Stimulated activated CD4-positive, alpha-beta T cell treated with anti-CD3 and anti-CD28 coated beads, Interleukin-15, amount 100 ng/mL, for 48 hours (primary cell): ENCODE results near the gene SMG9.
"Not testable (repeated sequence)": the region's sequence is repeated elsewhere in the genome, so short reads cannot be mapped to it uniquely, and the experiment has no call there.

Source experiments
- DNase-seq, 2 donors: peaks; one replicate each; pipeline ENCODE4 v3.0.0-alpha.2; 2020; ENCODE audit warnings: low read depth in 2 of 2

The SMG9 gene

DNA sequence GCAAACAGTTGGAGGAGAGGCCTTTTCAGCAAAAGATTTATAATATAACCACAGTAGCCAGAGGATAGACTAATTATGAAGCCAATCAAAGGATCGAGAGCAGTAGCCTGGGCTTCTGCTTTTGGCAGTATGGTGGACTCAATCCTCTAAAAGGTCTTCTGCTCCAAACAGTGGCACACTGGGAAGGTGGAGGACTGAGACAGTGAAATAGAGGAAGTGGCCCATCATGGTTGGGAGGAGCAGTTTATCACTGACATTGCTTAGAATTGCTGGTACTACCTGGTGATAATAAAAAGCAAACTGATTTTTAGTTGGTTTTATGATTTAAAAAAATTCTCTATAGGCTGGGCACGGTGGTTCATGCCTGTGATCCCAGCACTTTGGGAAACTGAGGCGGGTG lies 63.9 kb downstream of the SMG9 start:
- DNase-seq: no peak

DNA sequence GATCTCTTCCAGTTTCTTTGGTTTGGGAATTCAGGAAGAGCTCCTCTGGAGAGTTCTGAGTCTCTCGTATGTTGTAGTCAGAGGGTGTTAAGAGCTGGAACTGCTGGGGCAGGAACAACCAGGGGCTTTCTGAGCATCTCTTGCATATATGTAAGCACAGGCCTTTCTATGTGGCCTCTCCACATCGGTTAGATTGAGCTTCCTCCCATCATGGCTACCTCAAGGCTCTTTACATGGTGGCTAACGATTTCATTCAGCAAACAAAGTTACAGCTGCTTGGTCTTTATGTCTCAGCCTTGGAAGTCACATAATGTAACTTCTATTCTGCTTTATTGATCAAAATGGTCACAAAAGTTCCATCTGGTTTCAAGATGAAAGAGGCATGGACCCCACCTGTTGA lies 64.3 kb downstream of the SMG9 start:
- no peak for DNase-seq

DNA sequence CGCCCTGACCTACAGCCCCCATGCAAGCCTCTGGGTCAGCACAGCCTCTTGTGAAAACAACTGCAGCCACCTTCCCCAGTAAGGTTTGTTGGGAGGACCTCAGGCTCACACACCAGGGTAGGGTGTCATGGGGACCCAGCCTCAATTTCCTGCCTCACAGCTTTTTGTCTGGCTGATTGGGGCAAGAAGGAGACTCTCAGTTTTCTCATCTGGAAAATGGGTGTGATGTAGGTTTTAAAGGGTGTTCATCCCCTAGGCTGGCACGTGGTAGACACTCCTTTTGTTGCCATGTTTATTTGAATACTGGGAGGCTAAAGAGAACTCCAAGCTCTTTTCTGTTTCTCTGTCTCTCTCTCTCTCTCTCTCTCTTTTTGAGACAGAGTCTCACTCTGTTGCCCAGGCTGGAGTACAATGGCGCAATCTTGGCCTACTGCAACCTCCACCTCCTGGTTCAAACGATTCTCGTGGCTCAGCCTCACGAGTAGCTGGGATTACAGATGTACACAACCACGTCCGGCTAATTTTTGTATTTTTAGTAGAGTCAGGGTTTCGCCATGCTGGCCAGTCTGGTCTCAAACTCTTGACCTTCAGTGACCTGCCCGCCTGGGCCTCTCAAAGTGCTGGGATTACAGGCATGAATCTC lies 66.6 kb downstream of the SMG9 start:
- DNase-seq: no peak

DNA sequence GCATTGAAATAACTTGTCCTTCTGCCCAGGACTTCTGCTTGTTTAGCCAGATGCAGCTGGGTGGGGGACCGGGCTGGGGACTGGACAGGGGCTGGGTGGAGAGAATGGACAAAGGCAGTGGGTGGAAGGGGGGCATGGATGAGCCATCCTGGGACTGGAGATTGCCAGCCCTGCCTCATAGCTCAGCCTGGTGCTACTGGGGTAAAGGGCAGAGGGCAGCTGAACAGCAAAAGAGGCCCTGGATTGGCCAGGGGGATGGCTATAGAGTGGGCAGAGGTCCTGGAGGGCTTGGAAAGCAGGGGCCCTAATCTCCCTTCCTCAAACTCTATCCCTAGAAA lies 67.1 kb downstream of the SMG9 start:
- DNase-seq: no peak

DNA sequence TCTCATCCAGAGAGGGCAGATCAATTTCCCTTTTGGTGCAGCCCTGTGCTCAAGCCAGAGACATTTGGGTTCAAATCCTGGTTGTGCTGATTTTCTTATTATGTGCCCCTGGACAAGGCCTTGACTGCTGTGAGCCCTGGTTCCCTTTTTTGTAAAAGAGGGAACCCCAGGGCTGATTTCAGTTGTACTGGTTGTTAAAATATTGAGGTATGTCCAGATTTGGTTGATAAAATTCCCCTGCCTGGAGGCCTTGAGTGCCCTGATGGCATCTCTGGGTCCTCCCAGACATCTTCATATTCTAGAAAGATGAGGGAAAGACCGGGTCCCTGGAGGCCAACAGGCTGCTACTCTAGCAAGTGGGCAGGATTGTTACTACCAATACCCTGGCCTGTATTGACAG lies 70.4 kb downstream of the SMG9 start:
- DNase-seq: no peak

DNA sequence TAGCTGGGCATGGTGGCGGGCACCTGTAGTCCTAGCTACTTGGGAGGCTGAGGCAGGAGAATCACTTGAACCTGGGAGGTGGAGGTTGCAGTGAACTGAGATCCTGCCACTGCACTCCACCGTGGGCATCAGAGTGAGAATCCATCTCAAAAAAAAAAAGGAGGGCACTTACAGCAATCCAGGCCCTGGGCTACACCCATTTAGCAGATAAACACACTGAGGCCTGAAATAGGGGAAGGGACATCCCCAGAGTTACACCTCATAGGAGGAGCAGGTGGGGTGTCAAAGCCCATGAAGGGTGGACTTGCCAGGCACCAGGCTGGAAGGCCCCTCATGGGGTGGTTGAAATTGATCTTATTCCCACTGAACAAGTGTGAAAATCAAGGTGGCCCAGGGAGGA lies 70.9 kb downstream of the SMG9 start:
- DNase-seq: no peak

DNA sequence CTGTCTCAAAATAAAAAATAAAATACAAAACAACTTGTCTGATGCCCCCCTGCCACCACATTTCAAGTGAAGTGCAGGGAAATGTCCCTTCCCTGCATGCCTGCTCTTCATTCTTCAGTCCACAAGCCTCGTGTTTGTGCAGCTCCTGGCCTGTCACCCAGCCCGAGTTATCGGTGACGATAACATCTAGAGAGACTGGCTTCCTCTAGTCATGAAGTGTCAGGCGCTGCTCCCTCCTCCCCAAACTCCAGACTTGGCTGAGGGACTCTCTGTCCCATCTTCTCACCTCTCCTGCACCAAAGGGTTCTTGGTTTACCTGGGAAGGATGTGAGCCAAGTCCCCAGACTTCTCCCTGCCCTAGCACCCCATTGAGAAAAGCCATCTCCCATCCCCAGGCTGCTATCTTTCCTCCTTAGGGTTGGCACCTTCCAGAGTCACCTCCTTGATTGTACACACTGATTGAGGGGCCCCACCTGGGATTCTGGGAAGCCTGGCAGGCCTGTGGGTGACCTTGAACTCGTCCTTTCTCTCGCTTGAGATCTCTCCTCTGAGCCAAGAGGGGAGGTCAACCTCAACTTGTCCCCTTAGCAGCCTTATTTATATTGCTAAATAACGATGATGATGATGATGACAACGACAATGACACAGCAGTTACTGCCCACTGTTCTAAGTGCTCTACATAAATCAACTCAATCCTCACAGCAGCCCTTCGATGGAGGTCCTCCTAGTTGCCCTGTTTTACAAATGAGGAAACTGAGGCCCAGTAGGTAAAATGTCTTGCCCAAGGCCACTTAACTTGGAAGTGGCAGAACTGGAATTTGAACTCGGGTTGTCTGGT lies 71.7 kb downstream of the SMG9 start:
- DNase-seq: no peak

DNA sequence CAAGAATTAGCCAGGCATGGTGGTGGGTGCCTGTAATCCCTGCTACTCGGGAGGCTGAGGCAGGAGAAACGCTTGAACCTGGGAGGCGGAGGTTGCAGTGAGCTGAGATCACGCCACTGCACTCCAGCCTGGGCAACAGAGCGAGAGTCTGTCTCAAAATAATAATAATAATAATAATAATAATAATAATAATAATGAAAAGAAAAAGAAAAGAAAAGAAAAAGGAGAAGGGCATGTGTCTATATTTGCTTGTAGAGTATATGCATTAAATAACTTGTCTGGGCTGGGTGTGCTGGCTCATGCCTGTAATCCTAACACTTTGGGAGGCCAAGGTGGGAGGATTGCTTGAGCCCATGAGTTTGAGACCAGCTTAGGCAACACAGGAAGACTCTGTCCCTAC lies 72.5 kb downstream of the SMG9 start:
- not testable (repeated sequence) for DNase-seq

DNA sequence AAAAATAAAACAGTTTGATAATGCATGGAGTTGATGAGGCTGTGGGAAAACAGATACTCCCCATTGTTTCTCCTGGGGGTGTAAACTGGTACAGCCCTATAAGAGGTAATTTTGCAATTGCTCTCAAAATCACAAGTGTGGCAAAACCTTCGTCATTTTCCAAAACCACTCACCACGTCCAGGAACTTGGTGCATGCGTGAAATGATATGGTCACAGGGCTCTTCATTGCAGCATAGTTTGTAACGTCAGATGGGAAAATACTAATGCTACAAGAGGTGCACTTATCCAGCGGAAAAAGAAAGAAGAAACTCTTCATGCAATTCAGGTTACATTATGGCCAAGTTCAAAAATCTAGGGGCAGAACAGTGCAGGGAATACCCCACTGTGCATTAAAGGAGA lies 72.9 kb downstream of the SMG9 start:
- no peak for DNase-seq

DNA sequence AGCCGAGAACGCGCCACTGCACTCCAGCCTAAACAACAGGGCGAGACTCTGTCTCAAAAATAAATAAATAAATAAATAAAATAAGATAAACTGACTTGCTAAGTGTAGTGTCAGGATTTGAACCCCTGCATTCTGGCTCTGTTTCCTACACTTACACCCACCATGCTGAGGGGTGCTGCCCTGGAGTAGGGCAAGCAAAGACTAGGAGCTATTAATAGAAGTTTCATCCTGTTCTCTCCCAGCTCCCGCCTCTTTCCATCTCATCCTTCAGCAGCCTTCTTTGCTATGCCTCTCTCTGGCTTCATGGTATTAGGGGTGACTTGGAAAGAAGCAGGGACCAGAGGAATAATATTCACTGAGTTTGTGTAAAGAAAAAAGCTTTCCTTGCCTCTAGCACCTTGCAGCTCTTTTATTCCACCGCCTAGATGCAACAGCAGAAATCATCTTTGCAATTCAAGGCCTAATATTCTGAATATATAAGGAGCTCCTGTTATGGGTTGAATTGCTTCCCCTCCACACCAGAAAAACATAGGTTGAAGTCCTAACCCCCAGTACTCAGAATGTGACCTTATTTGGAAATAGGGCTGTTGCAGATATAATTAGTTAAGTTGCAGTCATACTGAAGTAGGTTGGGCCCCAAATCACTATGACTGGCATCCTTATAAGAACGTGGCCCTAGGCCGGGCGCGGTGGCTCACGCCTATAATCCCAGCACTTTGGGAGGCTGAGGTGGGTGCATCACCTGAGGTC lies 76.1 kb downstream of the SMG9 start:
- DNase-seq: no peak
